ENCODE measurements around the gene ADM.
"Not testable (repeated sequence)": the region's sequence is repeated elsewhere in the genome, so short reads cannot be mapped to it uniquely, and the experiment has no call there.

ADM gene

GRCh38 chr11:10304495-10305261, at the start of gene ADM:
ADM (plus strand) TSS chr11:10305073; CDS start chr11:10305701, 628 bp downstream.
- Mint-ChIP-seq H3K36me3 (ENCODE audit: insufficient read depth) (peaks cover 12% of the 10 kb centered on the region), H3K4me3 (peak within 1 kb of the TSS; percentile 96), H3K27ac (ENCODE audit: low read depth) (peak within 1 kb of the TSS; percentile 89), H3K4me1 (peaks cover 62% of the 10 kb centered on the region), H3K9me3 (no peaks in the 10 kb centered on the region), H3K27me3 (peaks cover 47% of the 10 kb centered on the region)
- DNase-seq (ENCODE audit: low spot score in 2 of 2) (no peak), ATAC-seq (replicated peaks; ENCODE audit: extremely low read depth, poor library complexity, severe bottlenecking) (no peak)

GRCh38 chr11:10255388-10256125, 49.3 kb upstream of the ADM start:
- ATAC-seq (replicated peaks; ENCODE audit: extremely low read depth, poor library complexity, severe bottlenecking) (no peak), DNase-seq (ENCODE audit: low spot score in 2 of 2) (no peak)
- Mint-ChIP-seq H3K27me3 (no peaks in the 10 kb centered on the region), H3K4me1 (peaks cover 4% of the 10 kb centered on the region), H3K27ac (ENCODE audit: low read depth) (no peak overlapping the region), H3K9me3 (no peaks in the 10 kb centered on the region), H3K4me3 (no peak overlapping the region), H3K36me3 (ENCODE audit: insufficient read depth) (no peaks in the 10 kb centered on the region)

GRCh38 chr11:10257478-10257877, 47.4 kb upstream of the ADM start:
- no peak for DNase-seq (ENCODE audit: low spot score in 2 of 2)
- no peaks in the 10 kb centered on the region for H3K36me3 Mint-ChIP-seq (ENCODE audit: insufficient read depth)
- H3K9me3 Mint-ChIP-seq = no peaks in the 10 kb centered on the region
- peaks cover 4% of the 10 kb centered on the region for H3K4me1 Mint-ChIP-seq
- no peak overlapping the region for H3K4me3 Mint-ChIP-seq
- H3K27me3 Mint-ChIP-seq = no peaks in the 10 kb centered on the region
- ATAC-seq (replicated peaks; ENCODE audit: extremely low read depth, poor library complexity, severe bottlenecking) = no peak
- no peak overlapping the region for H3K27ac Mint-ChIP-seq (ENCODE audit: low read depth)

GRCh38 chr11:10261821-10262220, 43.1 kb upstream of the ADM start:
- no peaks in the 10 kb centered on the region for H3K27me3 Mint-ChIP-seq
- DNase-seq (ENCODE audit: low spot score in 2 of 2) = no peak

GRCh38 chr11:10263929-10264328, 40.9 kb upstream of the ADM start:
- DNase-seq (ENCODE audit: low spot score in 2 of 2) (no peak), ATAC-seq (replicated peaks; ENCODE audit: extremely low read depth, poor library complexity, severe bottlenecking) (no peak)
- H3K36me3 Mint-ChIP-seq (ENCODE audit: insufficient read depth) = no peaks in the 10 kb centered on the region
- no peaks in the 10 kb centered on the region for H3K4me1 Mint-ChIP-seq
- no peaks in the 10 kb centered on the region for H3K9me3 Mint-ChIP-seq
- no peak overlapping the region for H3K4me3 Mint-ChIP-seq
- no peaks in the 10 kb centered on the region for H3K27me3 Mint-ChIP-seq
- no peak overlapping the region for H3K27ac Mint-ChIP-seq (ENCODE audit: low read depth)

More at GRCh38 chr11:10261821-10262220, 43.1 kb upstream of the ADM start:
- Mint-ChIP-seq H3K4me3 (no peak overlapping the region), H3K36me3 (ENCODE audit: insufficient read depth) (no peaks in the 10 kb centered on the region), H3K4me1 (no peaks in the 10 kb centered on the region), H3K27ac (ENCODE audit: low read depth) (no peak overlapping the region), H3K9me3 (no peaks in the 10 kb centered on the region)
- ATAC-seq (replicated peaks; ENCODE audit: extremely low read depth, poor library complexity, severe bottlenecking) = no peak

GRCh38 chr11:10264716-10265115, 40.2 kb upstream of the ADM start:
- H3K9me3 Mint-ChIP-seq; H3K4me1 Mint-ChIP-seq; H3K27ac Mint-ChIP-seq (ENCODE audit: low read depth); H3K36me3 Mint-ChIP-seq (ENCODE audit: insufficient read depth); H3K27me3 Mint-ChIP-seq; DNase-seq (ENCODE audit: low spot score in 2 of 2); ATAC-seq (replicated peaks; ENCODE audit: extremely low read depth, poor library complexity, severe bottlenecking); H3K4me3 Mint-ChIP-seq: not testable (repeated sequence)

GRCh38 chr11:10265936-10266335, 38.9 kb upstream of the ADM start:
- Mint-ChIP-seq H3K36me3 (ENCODE audit: insufficient read depth) (no peaks in the 10 kb centered on the region), H3K27ac (ENCODE audit: low read depth) (no peak overlapping the region), H3K4me1 (no peaks in the 10 kb centered on the region), H3K4me3 (no peak overlapping the region), H3K9me3 (no peaks in the 10 kb centered on the region), H3K27me3 (no peaks in the 10 kb centered on the region)
- ATAC-seq (replicated peaks; ENCODE audit: extremely low read depth, poor library complexity, severe bottlenecking) (no peak), DNase-seq (ENCODE audit: low spot score in 2 of 2) (no peak)

GRCh38 chr11:10267821-10268220, 37.1 kb upstream of the ADM start:
- Mint-ChIP-seq H3K4me3 (no peak overlapping the region), H3K36me3 (ENCODE audit: insufficient read depth) (no peaks in the 10 kb centered on the region), H3K4me1 (no peaks in the 10 kb centered on the region), H3K27ac (ENCODE audit: low read depth) (no peak overlapping the region), H3K9me3 (no peaks in the 10 kb centered on the region), H3K27me3 (no peaks in the 10 kb centered on the region)
- ATAC-seq (replicated peaks; ENCODE audit: extremely low read depth, poor library complexity, severe bottlenecking) = no peak
- no peak for DNase-seq (ENCODE audit: low spot score in 2 of 2)

GRCh38 chr11:10268746-10269488, 36.0 kb upstream of the ADM start:
- Mint-ChIP-seq H3K36me3 (ENCODE audit: insufficient read depth) (no peaks in the 10 kb centered on the region), H3K9me3 (no peaks in the 10 kb centered on the region), H3K4me1 (no peaks in the 10 kb centered on the region), H3K4me3 (no peak overlapping the region), H3K27me3 (no peaks in the 10 kb centered on the region), H3K27ac (ENCODE audit: low read depth) (no peak overlapping the region)
- ATAC-seq (replicated peaks; ENCODE audit: extremely low read depth, poor library complexity, severe bottlenecking) (no peak), DNase-seq (ENCODE audit: low spot score in 2 of 2) (no peak)

GRCh38 chr11:10272132-10272531, 32.7 kb upstream of the ADM start:
- DNase-seq (ENCODE audit: low spot score in 2 of 2) = no peak
- H3K27me3 Mint-ChIP-seq = no peaks in the 10 kb centered on the region
- H3K27ac Mint-ChIP-seq (ENCODE audit: low read depth) = no peak overlapping the region
- no peak overlapping the region for H3K4me3 Mint-ChIP-seq
- H3K4me1 Mint-ChIP-seq = no peaks in the 10 kb centered on the region
- no peaks in the 10 kb centered on the region for H3K9me3 Mint-ChIP-seq
- H3K36me3 Mint-ChIP-seq (ENCODE audit: insufficient read depth) = no peaks in the 10 kb centered on the region
- no peak for ATAC-seq (replicated peaks; ENCODE audit: extremely low read depth, poor library complexity, severe bottlenecking)

GRCh38 chr11:10273738-10274137, 31.1 kb upstream of the ADM start:
- Mint-ChIP-seq H3K4me3 (no peak overlapping the region), H3K4me1 (no peaks in the 10 kb centered on the region), H3K36me3 (ENCODE audit: insufficient read depth) (no peaks in the 10 kb centered on the region), H3K27ac (ENCODE audit: low read depth) (no peak overlapping the region), H3K27me3 (no peaks in the 10 kb centered on the region), H3K9me3 (no peaks in the 10 kb centered on the region)
- ATAC-seq (replicated peaks; ENCODE audit: extremely low read depth, poor library complexity, severe bottlenecking) (no peak), DNase-seq (ENCODE audit: low spot score in 2 of 2) (no peak)

GRCh38 chr11:10274726-10275125, 30.1 kb upstream of the ADM start:
- ATAC-seq (replicated peaks; ENCODE audit: extremely low read depth, poor library complexity, severe bottlenecking) (no peak), DNase-seq (ENCODE audit: low spot score in 2 of 2) (no peak)
- no peaks in the 10 kb centered on the region for H3K4me1 Mint-ChIP-seq
- no peak overlapping the region for H3K27ac Mint-ChIP-seq (ENCODE audit: low read depth)
- H3K9me3 Mint-ChIP-seq = no peaks in the 10 kb centered on the region
- no peaks in the 10 kb centered on the region for H3K36me3 Mint-ChIP-seq (ENCODE audit: insufficient read depth)
- no peaks in the 10 kb centered on the region for H3K27me3 Mint-ChIP-seq
- no peak overlapping the region for H3K4me3 Mint-ChIP-seq

Data from central memory CD8-positive, alpha-beta T cell (primary cell).